Measurements from ENCODE around the gene EHD4.
A peak's percentile ranks its signal among the peaks of the same experiment; 100 is the strongest.

EHD4 gene

GRCh38 chr15:41990691-41991090 lies 18.3 kb upstream of the EHD4 start:
- no peak for TF ChIP-seq CTCF (IDR thresholded peaks at IDR 0.05; ENCODE audit: low read depth, low read length, missing control alignments)
- H3K4me3 ChIP-seq (ENCODE audit: low read depth, low read length) = no peak overlapping the region
- DNase-seq (ENCODE audit: low read depth) = no peak

GRCh38 chr15:41990243-41990605 lies 17.9 kb upstream of the EHD4 start:
- H3K4me3 ChIP-seq (ENCODE audit: low read depth, low read length) = no peak overlapping the region
- no peak for TF ChIP-seq CTCF (IDR thresholded peaks at IDR 0.05; ENCODE audit: low read depth, low read length, missing control alignments)
- DNase-seq (ENCODE audit: low read depth) = no peak

DNA sequence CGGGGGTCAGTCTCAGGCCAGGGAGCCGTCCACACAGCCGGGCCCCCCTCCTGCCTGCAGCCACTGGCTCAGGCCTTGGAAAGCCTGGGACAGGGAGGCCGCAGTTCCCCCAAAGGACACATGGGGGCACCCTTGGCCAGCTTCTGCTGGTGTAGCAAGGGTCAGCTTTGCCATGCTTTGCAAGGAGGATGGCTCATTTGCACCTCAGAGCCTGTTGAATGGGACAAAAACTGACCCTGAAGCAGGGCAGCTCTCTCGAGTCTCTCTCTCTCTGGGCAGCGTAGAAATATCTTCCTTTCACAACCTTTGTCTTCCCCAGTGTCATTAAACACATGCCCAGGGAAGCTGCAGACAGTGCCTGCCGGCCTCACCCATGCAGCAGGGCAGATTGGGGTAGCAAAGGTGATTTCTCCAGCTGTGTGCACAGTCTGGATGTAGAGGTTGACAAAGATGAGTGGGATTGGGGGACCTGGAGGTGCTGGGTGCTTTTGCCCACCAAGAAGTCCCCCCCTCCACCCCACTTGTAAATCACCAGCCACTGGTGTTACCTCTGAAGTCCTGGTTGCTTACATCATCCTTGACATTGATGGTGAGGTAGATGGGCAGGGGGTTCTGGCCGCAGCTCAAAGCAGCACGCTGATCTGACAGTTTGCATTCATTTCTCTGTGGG lies 17.4 kb upstream of the EHD4 start:
- peak; percentile 100 for TF ChIP-seq CTCF (IDR thresholded peaks at IDR 0.05; ENCODE audit: low read depth, low read length, missing control alignments)
- H3K4me3 ChIP-seq (ENCODE audit: low read depth, low read length) = no peak overlapping the region
- no peak for DNase-seq (ENCODE audit: low read depth)

GRCh38 chr15:41988896-41989572 lies 16.7 kb upstream of the EHD4 start:
- no peak for DNase-seq (ENCODE audit: low read depth)
- H3K4me3 ChIP-seq (ENCODE audit: low read depth, low read length) = no peak overlapping the region
- no peak for TF ChIP-seq CTCF (IDR thresholded peaks at IDR 0.05; ENCODE audit: low read depth, low read length, missing control alignments)

DNA sequence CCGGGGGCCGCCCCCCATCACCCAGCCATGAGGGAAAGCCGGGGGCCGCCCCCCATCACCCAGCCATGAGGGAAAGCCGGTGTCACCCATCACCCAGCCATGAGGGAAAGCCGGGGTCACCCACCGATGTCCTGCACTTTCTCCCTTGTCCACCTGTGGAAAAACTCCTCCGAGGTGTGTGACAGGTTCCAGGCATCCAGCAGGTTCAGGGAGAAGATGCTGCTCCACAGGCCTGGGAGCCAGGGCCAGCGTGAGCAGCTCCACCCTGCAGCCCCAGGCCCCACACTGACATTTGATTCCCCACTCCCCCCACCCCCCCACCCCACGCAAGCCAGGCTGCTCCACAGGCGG lies 15.5 kb upstream of the EHD4 start:
- TF ChIP-seq CTCF (IDR thresholded peaks at IDR 0.05; ENCODE audit: low read depth, low read length, missing control alignments) = no peak
- DNase-seq (ENCODE audit: low read depth) = no peak
- H3K4me3 ChIP-seq (ENCODE audit: low read depth, low read length) = no peak overlapping the region

GRCh38 chr15:41987246-41987924 lies 15.0 kb upstream of the EHD4 start:
- DNase-seq (ENCODE audit: low read depth) = no peak
- TF ChIP-seq CTCF (IDR thresholded peaks at IDR 0.05; ENCODE audit: low read depth, low read length, missing control alignments) = no peak
- H3K4me3 ChIP-seq (ENCODE audit: low read depth, low read length) = no peak overlapping the region
